GM04504 (cell line): ENCODE data around the gene GLYATL1.

Source experiments
- DNase-seq: peaks from one replicate; pipeline ENCODE4 v3.0.0-alpha.2; 2012; ENCODE audit warnings: low read depth

The GLYATL1 gene

GRCh38 chr11:58926695-58927094, 12.6 kb upstream of the GLYATL1 start:
- no peak for DNase-seq

GRCh38 chr11:58927393-58928106, 11.7 kb upstream of the GLYATL1 start:
- DNase-seq: no peak

GRCh38 chr11:58928107-58928499, 11.2 kb upstream of the GLYATL1 start:
- DNase-seq: no peak

- DNase-seq: no peak
Measured at GRCh38 chr11:58928691-58929090, 10.6 kb upstream of the GLYATL1 start.

- no peak for DNase-seq
Measured at GRCh38 chr11:58930926-58931325, 8.4 kb upstream of the GLYATL1 start.

GRCh38 chr11:58933661-58934060, 5.6 kb upstream of the GLYATL1 start:
- DNase-seq: no peak

- DNase-seq: no peak
Measured at GRCh38 chr11:58934945-58935513, 4.3 kb upstream of the GLYATL1 start.

GRCh38 chr11:58938398-58938797, 890 bp upstream of the GLYATL1 start:
- DNase-seq: no peak

- no peak for DNase-seq
Measured at GRCh38 chr11:58940028-58940427, 740 bp downstream of the GLYATL1 start.

- DNase-seq: no peak
Measured at GRCh38 chr11:58941838-58942237, 2.5 kb downstream of the GLYATL1 start.

- no peak for DNase-seq
Measured at GRCh38 chr11:58945663-58946062, 6.4 kb downstream of the GLYATL1 start.

GRCh38 chr11:58949184-58949583, 9.9 kb downstream of the GLYATL1 start:
- DNase-seq: no peak

- DNase-seq: no peak
Measured at GRCh38 chr11:58957922-58958321, 18.6 kb downstream of the GLYATL1 start.

GRCh38 chr11:58958500-58958899, 19.2 kb downstream of the GLYATL1 start:
- no peak for DNase-seq

- DNase-seq: no peak
Measured at GRCh38 chr11:58963551-58964104, 24.3 kb downstream of the GLYATL1 start.

- DNase-seq: no peak
Measured at GRCh38 chr11:58965246-58965985, 26.1 kb downstream of the GLYATL1 start.

GRCh38 chr11:58968251-58968711, 29.0 kb downstream of the GLYATL1 start:
- no peak for DNase-seq

- DNase-seq: no peak
Measured at GRCh38 chr11:58977470-58977869, 38.2 kb downstream of the GLYATL1 start.

GRCh38 chr11:58979222-58979621, 39.9 kb downstream of the GLYATL1 start:
- no peak for DNase-seq

- DNase-seq: no peak
Measured at GRCh38 chr11:58980159-58980843, 41.0 kb downstream of the GLYATL1 start.

GRCh38 chr11:58992489-58992888, 53.2 kb downstream of the GLYATL1 start:
- DNase-seq: no peak

- DNase-seq: no peak
Measured at GRCh38 chr11:58994171-58994570, 54.9 kb downstream of the GLYATL1 start.
